SK-N-SH (cell line): ENCODE results near the gene IDE.

Experiments
- MXI1 ChIP-seq: IDR thresholded peaks from 2 replicates; pipeline ENCODE4 v1.6.1; 2012; ENCODE audit warnings: mild to moderate bottlenecking, low read depth, low read length, improper control_type of control experiment
- SIN3A ChIP-seq: IDR thresholded peaks from 2 replicates; pipeline ENCODE4 v1.6.1; 2012; ENCODE audit warnings: low read depth, mild to moderate bottlenecking, low read length, moderate library complexity, borderline replicate concordance
- TF ChIP-seq, protein P1 (sequence below): fragments of 200-600 bp; sonication (generic); IDR thresholded peaks from 2 replicates; pipeline ENCODE4 v1.6.1; 2017; ENCODE audit warnings: antibody characterized with exemption, mild to moderate bottlenecking, moderate library complexity
- TF ChIP-seq, protein P2 (sequence below): fragments of 150-350 bp; IDR thresholded peaks from 2 replicates; pipeline ENCODE4 v1.6.1; 2016; ENCODE audit warnings: mild to moderate bottlenecking, low read depth, low read length
- TF ChIP-seq, protein P3 (sequence below): IDR thresholded peaks from 2 replicates; pipeline ENCODE4 v1.4.0; 2012; ENCODE audit warnings: low read depth

DNA sequence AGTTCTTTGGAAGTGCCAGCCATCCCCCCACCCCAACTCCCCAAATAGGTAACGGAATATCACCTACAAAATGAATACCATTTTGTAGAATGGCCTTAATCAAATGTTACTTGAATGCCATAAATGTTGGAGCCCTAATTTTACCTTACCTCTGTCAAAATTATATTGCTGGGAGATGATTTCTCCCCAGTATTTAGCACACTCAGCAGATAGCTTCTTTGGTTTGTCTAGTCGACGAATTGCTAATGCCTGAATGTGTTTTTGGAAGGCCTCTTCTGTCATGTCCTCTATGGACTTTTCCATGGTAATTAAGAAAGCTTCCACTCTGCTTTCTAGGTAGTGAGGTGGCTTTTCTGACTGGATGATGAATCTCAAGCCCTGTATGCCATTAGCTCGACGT, 110.3 kb downstream of the IDE start:
- TF ChIP-seq SIN3A (no peak), MXI1 (no peak)
- TF ChIP-seq, protein P1, sequence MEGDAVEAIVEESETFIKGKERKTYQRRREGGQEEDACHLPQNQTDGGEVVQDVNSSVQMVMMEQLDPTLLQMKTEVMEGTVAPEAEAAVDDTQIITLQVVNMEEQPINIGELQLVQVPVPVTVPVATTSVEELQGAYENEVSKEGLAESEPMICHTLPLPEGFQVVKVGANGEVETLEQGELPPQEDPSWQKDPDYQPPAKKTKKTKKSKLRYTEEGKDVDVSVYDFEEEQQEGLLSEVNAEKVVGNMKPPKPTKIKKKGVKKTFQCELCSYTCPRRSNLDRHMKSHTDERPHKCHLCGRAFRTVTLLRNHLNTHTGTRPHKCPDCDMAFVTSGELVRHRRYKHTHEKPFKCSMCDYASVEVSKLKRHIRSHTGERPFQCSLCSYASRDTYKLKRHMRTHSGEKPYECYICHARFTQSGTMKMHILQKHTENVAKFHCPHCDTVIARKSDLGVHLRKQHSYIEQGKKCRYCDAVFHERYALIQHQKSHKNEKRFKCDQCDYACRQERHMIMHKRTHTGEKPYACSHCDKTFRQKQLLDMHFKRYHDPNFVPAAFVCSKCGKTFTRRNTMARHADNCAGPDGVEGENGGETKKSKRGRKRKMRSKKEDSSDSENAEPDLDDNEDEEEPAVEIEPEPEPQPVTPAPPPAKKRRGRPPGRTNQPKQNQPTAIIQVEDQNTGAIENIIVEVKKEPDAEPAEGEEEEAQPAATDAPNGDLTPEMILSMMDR, result no peak
- TF ChIP-seq, protein P2, sequence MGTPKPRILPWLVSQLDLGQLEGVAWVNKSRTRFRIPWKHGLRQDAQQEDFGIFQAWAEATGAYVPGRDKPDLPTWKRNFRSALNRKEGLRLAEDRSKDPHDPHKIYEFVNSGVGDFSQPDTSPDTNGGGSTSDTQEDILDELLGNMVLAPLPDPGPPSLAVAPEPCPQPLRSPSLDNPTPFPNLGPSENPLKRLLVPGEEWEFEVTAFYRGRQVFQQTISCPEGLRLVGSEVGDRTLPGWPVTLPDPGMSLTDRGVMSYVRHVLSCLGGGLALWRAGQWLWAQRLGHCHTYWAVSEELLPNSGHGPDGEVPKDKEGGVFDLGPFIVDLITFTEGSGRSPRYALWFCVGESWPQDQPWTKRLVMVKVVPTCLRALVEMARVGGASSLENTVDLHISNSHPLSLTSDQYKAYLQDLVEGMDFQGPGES, result no peak
- TF ChIP-seq, protein P3, sequence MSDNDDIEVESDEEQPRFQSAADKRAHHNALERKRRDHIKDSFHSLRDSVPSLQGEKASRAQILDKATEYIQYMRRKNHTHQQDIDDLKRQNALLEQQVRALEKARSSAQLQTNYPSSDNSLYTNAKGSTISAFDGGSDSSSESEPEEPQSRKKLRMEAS, result no peak
